ENCODE results near the gene KCTD1. TPM values are rescaled to one million over a fixed set of nuclear protein-coding genes. Genes with fewer than 3 reads are reported as not detected.

Gene KCTD1
- polyA plus RNA-seq, 1 of the 3 experiments (the other 2 are of a cell fraction) = 12.8 TPM

- H3K36me3 ChIP-seq (replicated peaks in 1 of 2; ENCODE audit: control insufficient read depth in 1 of 2, insufficient read depth in 2 of 2, low read length in 1 of 2) = peaks cover 9 to 18% of the 10 kb centered on the region in 2 experiments
- no peaks in the 10 kb centered on the region for H3K9me2 ChIP-seq
- 96% methylated on average over 6 of the region's 6 CpGs for WGBS (ENCODE audit: low lambda C conversion rate)
- no peaks in the 10 kb centered on the region for H3K79me2 ChIP-seq (ENCODE audit: insufficient read depth)
- H3K27me3 ChIP-seq (ENCODE audit: insufficient read depth) = no peaks in the 10 kb centered on the region
- H3K4me2 ChIP-seq = no peak overlapping the region
- TF ChIP-seq FOXJ3 (CRISPR knock-in tag; IDR thresholded peaks at IDR 0.05) (no peak), ELF1 (IDR thresholded peaks at IDR 0.05) (no peak), TCF12 (IDR thresholded peaks at IDR 0.05) (no peak), MXI1 (IDR thresholded peaks at IDR 0.05; ENCODE audit: low read depth, low read length) (no peak), NRF1 (IDR thresholded peaks at IDR 0.05; ENCODE audit: low read depth, low read length) (no peak), IRF3 (IDR thresholded peaks at IDR 0.05; ENCODE audit: low read depth, low read length) (no peak), USF1 (IDR thresholded peaks at IDR 0.05; ENCODE audit: borderline replicate concordance, low read depth) (no peak), GATA2 (CRISPR knock-in tag; IDR thresholded peaks at IDR 0.05) (no peak), FOXM1 (IDR thresholded peaks at IDR 0.05; ENCODE audit: low read depth) (no peak), RAD21 (IDR thresholded peaks at IDR 0.05; ENCODE audit: low read length) (no peak), RFX5 (IDR thresholded peaks at IDR 0.05; ENCODE audit: low read length) (no peak), CHD2 (IDR thresholded peaks at IDR 0.05; ENCODE audit: low read length, partially characterized antibody) (no peak), TEAD4 (IDR thresholded peaks at IDR 0.05; ENCODE audit: borderline replicate concordance, insufficient read depth) (no peak), EZH2phosphoT487 (IDR thresholded peaks at IDR 0.05; ENCODE audit: borderline replicate concordance, low read depth) (no peak), GABPA (IDR thresholded peaks at IDR 0.05; ENCODE audit: low read depth) (no peak)
- TF ChIP-seq, protein P1, sequence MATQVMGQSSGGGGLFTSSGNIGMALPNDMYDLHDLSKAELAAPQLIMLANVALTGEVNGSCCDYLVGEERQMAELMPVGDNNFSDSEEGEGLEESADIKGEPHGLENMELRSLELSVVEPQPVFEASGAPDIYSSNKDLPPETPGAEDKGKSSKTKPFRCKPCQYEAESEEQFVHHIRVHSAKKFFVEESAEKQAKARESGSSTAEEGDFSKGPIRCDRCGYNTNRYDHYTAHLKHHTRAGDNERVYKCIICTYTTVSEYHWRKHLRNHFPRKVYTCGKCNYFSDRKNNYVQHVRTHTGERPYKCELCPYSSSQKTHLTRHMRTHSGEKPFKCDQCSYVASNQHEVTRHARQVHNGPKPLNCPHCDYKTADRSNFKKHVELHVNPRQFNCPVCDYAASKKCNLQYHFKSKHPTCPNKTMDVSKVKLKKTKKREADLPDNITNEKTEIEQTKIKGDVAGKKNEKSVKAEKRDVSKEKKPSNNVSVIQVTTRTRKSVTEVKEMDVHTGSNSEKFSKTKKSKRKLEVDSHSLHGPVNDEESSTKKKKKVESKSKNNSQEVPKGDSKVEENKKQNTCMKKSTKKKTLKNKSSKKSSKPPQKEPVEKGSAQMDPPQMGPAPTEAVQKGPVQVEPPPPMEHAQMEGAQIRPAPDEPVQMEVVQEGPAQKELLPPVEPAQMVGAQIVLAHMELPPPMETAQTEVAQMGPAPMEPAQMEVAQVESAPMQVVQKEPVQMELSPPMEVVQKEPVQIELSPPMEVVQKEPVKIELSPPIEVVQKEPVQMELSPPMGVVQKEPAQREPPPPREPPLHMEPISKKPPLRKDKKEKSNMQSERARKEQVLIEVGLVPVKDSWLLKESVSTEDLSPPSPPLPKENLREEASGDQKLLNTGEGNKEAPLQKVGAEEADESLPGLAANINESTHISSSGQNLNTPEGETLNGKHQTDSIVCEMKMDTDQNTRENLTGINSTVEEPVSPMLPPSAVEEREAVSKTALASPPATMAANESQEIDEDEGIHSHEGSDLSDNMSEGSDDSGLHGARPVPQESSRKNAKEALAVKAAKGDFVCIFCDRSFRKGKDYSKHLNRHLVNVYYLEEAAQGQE (IDR thresholded peaks at IDR 0.05; ENCODE audit: low read depth, low read length) = no peak
- TF ChIP-seq, protein P2, sequence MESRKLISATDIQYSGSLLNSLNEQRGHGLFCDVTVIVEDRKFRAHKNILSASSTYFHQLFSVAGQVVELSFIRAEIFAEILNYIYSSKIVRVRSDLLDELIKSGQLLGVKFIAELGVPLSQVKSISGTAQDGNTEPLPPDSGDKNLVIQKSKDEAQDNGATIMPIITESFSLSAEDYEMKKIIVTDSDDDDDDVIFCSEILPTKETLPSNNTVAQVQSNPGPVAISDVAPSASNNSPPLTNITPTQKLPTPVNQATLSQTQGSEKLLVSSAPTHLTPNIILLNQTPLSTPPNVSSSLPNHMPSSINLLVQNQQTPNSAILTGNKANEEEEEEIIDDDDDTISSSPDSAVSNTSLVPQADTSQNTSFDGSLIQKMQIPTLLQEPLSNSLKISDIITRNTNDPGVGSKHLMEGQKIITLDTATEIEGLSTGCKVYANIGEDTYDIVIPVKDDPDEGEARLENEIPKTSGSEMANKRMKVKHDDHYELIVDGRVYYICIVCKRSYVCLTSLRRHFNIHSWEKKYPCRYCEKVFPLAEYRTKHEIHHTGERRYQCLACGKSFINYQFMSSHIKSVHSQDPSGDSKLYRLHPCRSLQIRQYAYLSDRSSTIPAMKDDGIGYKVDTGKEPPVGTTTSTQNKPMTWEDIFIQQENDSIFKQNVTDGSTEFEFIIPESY (IDR thresholded peaks at IDR 0.05; ENCODE audit: borderline replicate concordance, low read depth) = no peak
- no peaks in the 10 kb centered on the region for H4K20me1 ChIP-seq (ENCODE audit: insufficient read depth)
- no peak overlapping the region for H2AFZ ChIP-seq (ENCODE audit: low read depth)
- DNase-seq = no peak
- H3K4me1 ChIP-seq (ENCODE audit: control insufficient read depth in 1 of 2, insufficient read depth in 2 of 2, low read depth in 1 of 2, low read length in 1 of 2) = peaks cover 0 to 23% of the 10 kb centered on the region in 2 experiments; a peak in 2 of 4 replicates
- POLR2A ChIA-PET = no interaction called here
- H3K9ac ChIP-seq = no peak overlapping the region
- H3K27ac ChIP-seq (ENCODE audit: low read depth in 2 of 2, low read length in 1 of 2) = peak overlapping the region in 1 of 2 experiments; percentile 82; a peak in 2 of 4 replicates
- CTCF ChIA-PET = interaction anchor here (1.0 to 1.3 kb wide), 2 partner anchors 71 to 93 kb away, joined by 3 to 4 read pairs; partner anchors contain the start of gene KCTD1
- H3F3A ChIP-seq (replicated peaks; ENCODE audit: insufficient read depth) = no peaks in the 10 kb centered on the region
- no peak overlapping the region for H3K4me3 ChIP-seq (ENCODE audit: low read depth in 2 of 2, low read length in 1 of 2)
- no peaks in the 10 kb centered on the region for H3K9me3 ChIP-seq
Measured at GRCh38 chr18:26454616-26455015, 93.7 kb downstream of the KCTD1 start.
